ENCODE data around the gene SEPTIN6. TPM values are rescaled to one million over a fixed set of nuclear protein-coding genes. Genes with fewer than 3 reads are reported as not detected.

Gene SEPTIN6
- total RNA-seq, 4 donors from 2014 or later = 10.1 to 14.1 (median 10.9) TPM

DNA sequence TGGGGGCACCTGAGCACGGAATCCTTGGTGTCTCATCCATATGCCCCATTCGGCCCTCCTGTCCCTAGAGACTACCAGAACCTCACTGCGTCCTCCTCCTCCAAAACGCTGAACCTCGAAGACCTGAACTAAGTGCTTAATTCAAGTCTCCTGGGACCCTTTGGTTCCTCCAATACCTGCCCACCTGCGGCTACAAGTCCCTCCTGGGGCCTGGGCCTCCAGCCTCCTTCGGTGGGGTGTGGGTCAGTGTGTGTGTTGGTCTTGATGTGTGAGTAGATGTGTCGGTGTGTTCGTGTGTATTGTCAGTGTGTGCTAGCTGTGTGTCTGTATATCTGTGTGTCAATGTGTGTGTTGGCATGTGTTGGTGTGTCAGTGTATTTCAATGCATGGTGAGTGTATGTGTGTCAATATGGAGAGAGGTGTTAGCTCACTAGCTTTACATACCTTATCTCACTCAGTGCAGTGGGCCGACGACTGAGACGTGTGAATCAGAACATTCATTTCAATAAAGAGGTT is 2.6 kb upstream of the SEPTIN6 start:
- Histone ChIP-seq H3K4me1 (peaks cover 8% of the 10 kb centered on the region), H3K36me3 (no peaks in the 10 kb centered on the region), H3K27ac (no peak overlapping the region), H3K27me3 (no peaks in the 10 kb centered on the region), H3K4me3 (no peak overlapping the region), H3K9me3 (no peaks in the 10 kb centered on the region)
- DNase-seq (ENCODE audit: low spot score in 2 of 2) = no peak
- 86% methylated on average over 12 of the region's 12 CpGs for WGBS
- TF ChIP-seq CTCF (IDR thresholded peaks at IDR 0.05) = no peak
- TF ChIP-seq POLR2AphosphoS5 (IDR thresholded peaks at IDR 0.05) = no peak
- TF ChIP-seq POLR2A (IDR thresholded peaks at IDR 0.05) = no peak
- no peak for TF ChIP-seq EP300 (IDR thresholded peaks at IDR 0.05)

DNA sequence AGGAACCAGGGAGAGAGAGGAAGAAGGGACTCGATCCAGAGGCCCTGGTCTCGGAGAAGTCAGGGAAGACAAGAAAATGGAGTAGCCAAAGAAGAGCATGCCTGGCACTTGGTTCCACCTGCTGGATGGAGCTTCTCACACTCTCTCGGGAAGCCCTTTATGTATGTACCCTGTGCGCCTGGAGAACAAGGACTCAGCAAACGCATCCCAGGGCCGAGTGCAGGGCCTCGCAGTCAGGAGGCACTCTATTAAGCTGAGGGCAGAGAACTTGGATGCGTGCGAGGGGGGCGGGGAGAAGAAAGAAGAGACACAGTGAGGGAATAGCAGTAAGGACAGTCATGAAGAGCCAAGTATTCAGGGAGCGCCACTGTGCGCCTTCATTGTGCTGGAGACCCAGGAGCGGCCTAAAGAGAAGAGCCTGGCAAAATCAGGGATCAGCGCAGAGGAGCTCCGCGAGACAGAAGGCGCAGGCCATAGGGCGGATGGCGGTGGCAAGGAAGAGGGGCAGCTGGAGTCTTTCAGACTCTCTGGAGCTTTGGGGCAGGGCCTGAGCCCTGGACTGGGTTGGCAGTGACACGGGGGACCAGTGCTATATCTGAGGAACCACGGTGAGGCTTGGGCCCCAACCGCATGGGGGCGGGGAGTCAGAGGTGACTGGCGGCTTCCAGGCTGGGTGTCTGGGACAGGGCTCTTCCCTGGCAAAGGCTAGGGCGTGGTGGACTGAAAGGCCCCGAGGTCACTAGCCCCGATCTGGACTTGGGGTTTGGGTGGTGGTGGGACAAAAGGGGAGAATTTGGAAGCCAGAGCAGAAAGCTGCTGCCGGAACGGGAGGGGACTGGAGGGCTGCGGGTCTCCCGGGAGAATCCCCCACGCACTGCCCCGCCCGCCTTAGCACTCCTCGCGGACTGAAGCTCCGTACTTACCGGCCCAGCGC is 1.9 kb upstream of the SEPTIN6 start:
- H3K27ac ChIP-seq = no peak overlapping the region
- no peak for DNase-seq (ENCODE audit: low spot score in 2 of 2)
- H3K36me3 ChIP-seq = no peaks in the 10 kb centered on the region
- TF ChIP-seq POLR2A (IDR thresholded peaks at IDR 0.05) (no peak), POLR2AphosphoS5 (IDR thresholded peaks at IDR 0.05) (no peak), CTCF (IDR thresholded peaks at IDR 0.05) (no peak), EP300 (IDR thresholded peaks at IDR 0.05) (no peak)
- no peak overlapping the region for H3K4me3 ChIP-seq
- H3K27me3 ChIP-seq = no peaks in the 10 kb centered on the region
- WGBS = 84% methylated on average over 36 of the region's 39 CpGs
- no peaks in the 10 kb centered on the region for H3K9me3 ChIP-seq
- peaks cover 8% of the 10 kb centered on the region for H3K4me1 ChIP-seq

DNA sequence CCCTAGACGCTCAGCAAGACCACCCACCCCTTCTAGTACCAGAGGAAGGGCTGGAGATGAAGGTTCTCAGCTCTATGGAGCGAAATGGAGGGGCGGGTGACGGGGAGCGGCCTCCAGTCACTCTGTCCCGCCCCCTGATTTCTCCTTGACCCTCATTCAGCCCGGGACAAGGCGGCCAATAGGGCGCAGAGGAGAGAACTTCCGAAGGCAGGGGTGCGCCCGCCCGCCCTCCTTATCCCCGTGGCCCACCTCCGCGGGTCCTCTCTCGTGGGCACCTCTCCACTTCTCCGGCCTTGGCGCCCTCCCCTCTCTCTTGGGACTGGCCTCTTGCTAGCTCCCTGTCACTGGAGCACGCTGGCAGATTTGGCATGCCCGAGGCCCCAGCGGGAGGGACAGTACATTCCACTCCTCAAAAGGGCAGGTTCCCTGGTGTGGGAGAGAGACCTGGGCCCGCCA is 1.1 kb upstream of the SEPTIN6 start:
- TF ChIP-seq EP300 (IDR thresholded peaks at IDR 0.05) = no peak
- TF ChIP-seq CTCF (IDR thresholded peaks at IDR 0.05) = no peak
- no peak for TF ChIP-seq POLR2A (IDR thresholded peaks at IDR 0.05)
- no peak for TF ChIP-seq POLR2AphosphoS5 (IDR thresholded peaks at IDR 0.05)
- DNase-seq (ENCODE audit: low spot score in 2 of 2) = peak in 1 of 2 donors; percentile 37
- Histone ChIP-seq H3K27me3 (no peaks in the 10 kb centered on the region), H3K27ac (no peak overlapping the region), H3K4me1 (peaks cover 8% of the 10 kb centered on the region), H3K36me3 (no peaks in the 10 kb centered on the region), H3K9me3 (no peaks in the 10 kb centered on the region), H3K4me3 (peak overlapping the region; percentile 74)
- 69% methylated on average over 23 of the region's 23 CpGs for WGBS

GRCh38 chrX:119692191-119693039 is 553 bp downstream of the SEPTIN6 start:
- Histone ChIP-seq H3K36me3 (no peaks in the 10 kb centered on the region), H3K4me3 (peak overlapping the region; percentile 74), H3K27me3 (no peaks in the 10 kb centered on the region), H3K9me3 (no peaks in the 10 kb centered on the region), H3K27ac (peak overlapping the region; percentile 70), H3K4me1 (peaks cover 8% of the 10 kb centered on the region)
- no peak for DNase-seq (ENCODE audit: low spot score in 2 of 2)
- WGBS = 34% methylated on average over 4 of the region's 66 CpGs
- TF ChIP-seq CTCF (IDR thresholded peaks at IDR 0.05) (no peak), POLR2A (IDR thresholded peaks at IDR 0.05) (no peak), POLR2AphosphoS5 (IDR thresholded peaks at IDR 0.05) (no peak), EP300 (IDR thresholded peaks at IDR 0.05) (no peak)
